NOMO-1 treated with dmso at 0.1 percent for 144 hours (cell line): ENCODE results near the gene RAD54L.
"Not testable (repeated sequence)": the region's sequence is repeated elsewhere in the genome, so short reads cannot be mapped to it uniquely, and the experiment has no call there.

Experiments used
- DNase-seq: peaks from one replicate; lab custom pipeline; 2025; ENCODE audit not compliant: unreplicated experiment; lab: John Stamatoyannopoulos, UW

Gene RAD54L

GRCh38 chr1:46319301-46319700, 71.7 kb downstream of the RAD54L start:
- not testable (repeated sequence) for DNase-seq

- not testable (repeated sequence) for DNase-seq
These were observed 72.7 kb downstream of the RAD54L start for GRCh38 chr1:46319960-46320914.

DNA sequence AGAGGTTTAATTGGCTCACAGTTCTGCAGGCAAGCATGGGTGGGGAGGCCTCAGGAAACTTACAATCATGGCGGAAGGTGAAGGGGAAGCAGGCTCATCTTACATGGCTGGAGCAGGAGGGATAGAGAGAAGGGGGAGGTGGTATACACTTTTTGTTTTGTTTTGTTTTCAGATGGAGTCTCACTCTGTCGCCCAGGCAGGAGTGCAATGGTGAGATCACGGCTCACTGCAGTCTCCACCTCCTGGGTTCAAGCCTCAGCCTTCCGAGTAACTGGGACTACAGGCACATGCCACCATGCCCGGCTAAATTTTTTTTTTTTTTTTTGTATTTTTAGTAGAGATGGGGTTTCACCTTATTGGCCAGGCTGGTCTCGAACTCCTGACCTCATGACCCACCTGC, 74.6 kb downstream of the RAD54L start:
- not testable (repeated sequence) for DNase-seq

- DNase-seq, result not testable (repeated sequence)
These were observed 77.9 kb downstream of the RAD54L start for GRCh38 chr1:46325285-46326076.
